Parathyroid adenoma (tissue), 2 donors: ENCODE results near the gene MSMB.
"Not testable (repeated sequence)": the region's sequence is repeated elsewhere in the genome, so short reads cannot be mapped to it uniquely, and the experiment has no call there.

Experiments used
- H2AFZ ChIP-seq: fragments of 300-600 bp; sonication (generic); one replicate; pipeline ENCODE4 v1.7.0; 2017; ENCODE audit warnings: antibody characterized with exemption, mild to moderate bottlenecking
- H3K27ac ChIP-seq: fragments of 300-600 bp; sonication (generic); one replicate; pipeline ENCODE4 v1.7.0; 2017
- H3K27me3 ChIP-seq: fragments of 300-600 bp; sonication (generic); one replicate; pipeline ENCODE4 v1.7.0; 2017; ENCODE audit warnings: low read length; ENCODE audit not compliant: control insufficient read depth, insufficient read depth
- H3K36me3 ChIP-seq: fragments of 300-600 bp; sonication (generic); one replicate; pipeline ENCODE4 v1.7.0; 2017; ENCODE audit warnings: low read length; ENCODE audit not compliant: control insufficient read depth, insufficient read depth
- H3K4me1 ChIP-seq: fragments of 300-600 bp; sonication (generic); one replicate; pipeline ENCODE4 v1.7.0; 2017; ENCODE audit warnings: control low read depth
- H3K4me2 ChIP-seq: fragments of 300-600 bp; sonication (generic); one replicate; pipeline ENCODE4 v1.7.0; 2017; ENCODE audit warnings: low read length
- H3K4me3 ChIP-seq: fragments of 300-600 bp; sonication (generic); one replicate; pipeline ENCODE4 v1.7.0; 2017; ENCODE audit warnings: low read depth, low read length
- H3K79me2 ChIP-seq: fragments of 300-600 bp; sonication (generic); one replicate; pipeline ENCODE4 v1.7.0; 2017; ENCODE audit warnings: control low read depth
- H3K9ac ChIP-seq: fragments of 300-600 bp; sonication (generic); one replicate; pipeline ENCODE4 v1.7.0; 2017; ENCODE audit warnings: mild to moderate bottlenecking
- H3K9me3 ChIP-seq: fragments of 300-600 bp; sonication (generic); one replicate; pipeline ENCODE4 v1.7.0; 2017; ENCODE audit warnings: low read length; ENCODE audit not compliant: control insufficient read depth
- CTCF ChIP-seq: fragments of 300-600 bp; sonication (generic); IDR thresholded peaks from one replicate; pipeline ENCODE4 v1.7.0; 2017; ENCODE audit warnings: antibody characterized with exemption, mild to moderate bottlenecking
- donor health status: primary hyperparathyroidism.

MSMB gene

GRCh38 chr10:46046261-46046660 is at the start of gene MSMB:
MSMB (minus strand) TSS chr10:46046269; CDS start chr10:46046237, 32 bp downstream.
- no peaks in the 10 kb centered on the region for H3K79me2 ChIP-seq
- H3K9ac ChIP-seq = no peak within 1 kb of the TSS
- no peaks in the 10 kb centered on the region for H3K9me3 ChIP-seq
- no peak for TF ChIP-seq CTCF
- H3K4me3 ChIP-seq = no peak within 1 kb of the TSS
- H2AFZ ChIP-seq = no peak within 1 kb of the TSS
- no peaks in the 10 kb centered on the region for H3K4me1 ChIP-seq
- no peaks in the 10 kb centered on the region for H3K36me3 ChIP-seq
- H3K27me3 ChIP-seq = no peaks in the 10 kb centered on the region
- H3K27ac ChIP-seq = no peak within 1 kb of the TSS
- no peak within 1 kb of the TSS for H3K4me2 ChIP-seq

GRCh38 chr10:46094931-46095750 is 49.1 kb upstream of the MSMB start:
- no peak for TF ChIP-seq CTCF

GRCh38 chr10:46094197-46094500 is 48.1 kb upstream of the MSMB start:
- no peak overlapping the region for H3K27ac ChIP-seq
- H3K27me3 ChIP-seq = no peaks in the 10 kb centered on the region
- no peaks in the 10 kb centered on the region for H3K79me2 ChIP-seq
- no peak overlapping the region for H3K4me2 ChIP-seq
- no peaks in the 10 kb centered on the region for H3K9me3 ChIP-seq
- H2AFZ ChIP-seq = no peak overlapping the region
- no peak for TF ChIP-seq CTCF
- H3K4me3 ChIP-seq = no peak overlapping the region
- H3K4me1 ChIP-seq = no peaks in the 10 kb centered on the region
- H3K9ac ChIP-seq = no peak overlapping the region
- H3K36me3 ChIP-seq = no peaks in the 10 kb centered on the region

More at GRCh38 chr10:46094931-46095750, 49.1 kb upstream of the MSMB start:
- no peaks in the 10 kb centered on the region for H3K4me1 ChIP-seq
- H3K79me2 ChIP-seq = no peaks in the 10 kb centered on the region
- no peaks in the 10 kb centered on the region for H3K36me3 ChIP-seq
- no peak overlapping the region for H3K4me3 ChIP-seq
- no peaks in the 10 kb centered on the region for H3K9me3 ChIP-seq
- H3K4me2 ChIP-seq = no peak overlapping the region
- no peak overlapping the region for H3K27ac ChIP-seq
- H3K9ac ChIP-seq = no peak overlapping the region
- no peaks in the 10 kb centered on the region for H3K27me3 ChIP-seq
- no peak overlapping the region for H2AFZ ChIP-seq

- H3K9me3 ChIP-seq, H3K36me3 ChIP-seq, H3K4me3 ChIP-seq, H3K4me2 ChIP-seq, H3K27ac ChIP-seq, H3K79me2 ChIP-seq, H2AFZ ChIP-seq, H3K27me3 ChIP-seq, H3K9ac ChIP-seq, H3K4me1 ChIP-seq: not testable (repeated sequence)
Measured at GRCh38 chr10:46093316-46094196, 47.5 kb upstream of the MSMB start.

GRCh38 chr10:46092524-46093081 is 46.5 kb upstream of the MSMB start:
- no peak overlapping the region for H3K27ac ChIP-seq
- no peak overlapping the region for H3K9ac ChIP-seq

More at GRCh38 chr10:46092524-46093081, 46.5 kb upstream of the MSMB start:
- Histone ChIP-seq H2AFZ (no peak overlapping the region), H3K79me2 (no peaks in the 10 kb centered on the region), H3K9me3 (no peaks in the 10 kb centered on the region), H3K4me3 (no peak overlapping the region), H3K4me1 (no peaks in the 10 kb centered on the region), H3K27me3 (no peaks in the 10 kb centered on the region), H3K4me2 (no peak overlapping the region), H3K36me3 (no peaks in the 10 kb centered on the region)
- no peak for TF ChIP-seq CTCF
